ENCODE results near the gene RAI14. TPM values are rescaled to one million over a fixed set of nuclear protein-coding genes. Genes with fewer than 3 reads are reported as not detected.

The RAI14 gene
- total RNA-seq, 1 donor from 2014 or later: 307 TPM

DNA sequence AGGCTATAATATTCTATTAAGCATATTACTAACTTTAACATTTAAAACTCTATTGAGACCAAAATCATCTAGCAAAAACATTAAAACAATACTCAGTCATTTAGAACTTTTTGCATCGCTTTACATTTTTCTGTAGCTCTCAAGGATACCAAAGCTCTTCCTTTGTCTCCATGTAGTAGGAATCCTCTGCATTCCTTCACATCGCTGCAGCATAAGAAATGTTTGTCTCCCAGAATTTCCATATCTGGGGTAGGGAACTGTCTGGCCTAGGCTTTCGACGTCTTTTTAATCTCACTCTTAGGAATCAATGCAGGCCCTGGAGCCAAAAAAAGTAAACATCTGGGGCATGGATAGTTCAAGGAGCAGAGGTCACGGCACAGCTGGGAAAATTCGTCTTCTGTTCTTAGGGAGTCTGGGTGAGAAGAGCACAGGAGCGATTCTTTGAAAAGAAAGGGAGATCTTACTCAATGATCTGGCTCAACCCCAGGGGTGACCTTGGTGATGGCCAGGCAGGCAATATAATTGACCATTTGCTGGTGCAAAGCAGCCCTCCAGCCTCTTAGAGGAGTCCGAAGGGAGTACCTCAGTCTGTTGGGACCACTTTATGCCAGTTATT, 23.2 kb upstream of the RAI14 start:
- Histone ChIP-seq H3K9ac (ENCODE audit: low read length) (no peak overlapping the region), H3K27ac (ENCODE audit: low read depth, low read length) (no peak overlapping the region), H3K9me3 (ENCODE audit: insufficient read depth, low read depth, low read length) (no peaks in the 10 kb centered on the region), H4K20me1 (ENCODE audit: insufficient read depth, low read length) (no peaks in the 10 kb centered on the region), H3K4me1 (ENCODE audit: insufficient read depth, low read length) (peaks cover 5% of the 10 kb centered on the region), H2AFZ (ENCODE audit: low read depth, low read length) (no peak overlapping the region), H3K4me2 (ENCODE audit: low read length) (no peak overlapping the region), H3K4me3 (ENCODE audit: insufficient read depth, low read depth, low read length) (no peak overlapping the region), H3K36me3 (ENCODE audit: insufficient read depth, low read length) (no peaks in the 10 kb centered on the region), H3K79me2 (ENCODE audit: insufficient read depth, low read length) (no peaks in the 10 kb centered on the region), H3K27me3 (ENCODE audit: insufficient read depth, low read length) (no peaks in the 10 kb centered on the region)
- FAIRE-seq (no peak), DNase-seq (ENCODE audit: low read depth) (no peak)
- no peak overlapping the region for H3K4me3 Mint-ChIP-seq (ENCODE audit: unreplicated experiment)
- TF ChIP-seq EZH2 (IDR thresholded peaks at IDR 0.05; ENCODE audit: insufficient read depth, low read length): no peak
- TF ChIP-seq, protein P1, sequence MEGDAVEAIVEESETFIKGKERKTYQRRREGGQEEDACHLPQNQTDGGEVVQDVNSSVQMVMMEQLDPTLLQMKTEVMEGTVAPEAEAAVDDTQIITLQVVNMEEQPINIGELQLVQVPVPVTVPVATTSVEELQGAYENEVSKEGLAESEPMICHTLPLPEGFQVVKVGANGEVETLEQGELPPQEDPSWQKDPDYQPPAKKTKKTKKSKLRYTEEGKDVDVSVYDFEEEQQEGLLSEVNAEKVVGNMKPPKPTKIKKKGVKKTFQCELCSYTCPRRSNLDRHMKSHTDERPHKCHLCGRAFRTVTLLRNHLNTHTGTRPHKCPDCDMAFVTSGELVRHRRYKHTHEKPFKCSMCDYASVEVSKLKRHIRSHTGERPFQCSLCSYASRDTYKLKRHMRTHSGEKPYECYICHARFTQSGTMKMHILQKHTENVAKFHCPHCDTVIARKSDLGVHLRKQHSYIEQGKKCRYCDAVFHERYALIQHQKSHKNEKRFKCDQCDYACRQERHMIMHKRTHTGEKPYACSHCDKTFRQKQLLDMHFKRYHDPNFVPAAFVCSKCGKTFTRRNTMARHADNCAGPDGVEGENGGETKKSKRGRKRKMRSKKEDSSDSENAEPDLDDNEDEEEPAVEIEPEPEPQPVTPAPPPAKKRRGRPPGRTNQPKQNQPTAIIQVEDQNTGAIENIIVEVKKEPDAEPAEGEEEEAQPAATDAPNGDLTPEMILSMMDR (IDR thresholded peaks at IDR 0.05; ENCODE audit: insufficient read depth, low read depth, low read length): no peak
- no peaks in the 10 kb centered on the region for H3K36me3 Mint-ChIP-seq (ENCODE audit: low read depth, unreplicated experiment)
- peak overlapping the region; percentile 41 for H3K27ac Mint-ChIP-seq (ENCODE audit: unreplicated experiment)
- H3K4me1 Mint-ChIP-seq (ENCODE audit: low read depth, unreplicated experiment): peaks cover 12% of the 10 kb centered on the region
- H3K27me3 Mint-ChIP-seq (ENCODE audit: low read depth, unreplicated experiment): peaks cover 1% of the 10 kb centered on the region
- H3K9me3 Mint-ChIP-seq (ENCODE audit: unreplicated experiment): no peaks in the 10 kb centered on the region

DNA sequence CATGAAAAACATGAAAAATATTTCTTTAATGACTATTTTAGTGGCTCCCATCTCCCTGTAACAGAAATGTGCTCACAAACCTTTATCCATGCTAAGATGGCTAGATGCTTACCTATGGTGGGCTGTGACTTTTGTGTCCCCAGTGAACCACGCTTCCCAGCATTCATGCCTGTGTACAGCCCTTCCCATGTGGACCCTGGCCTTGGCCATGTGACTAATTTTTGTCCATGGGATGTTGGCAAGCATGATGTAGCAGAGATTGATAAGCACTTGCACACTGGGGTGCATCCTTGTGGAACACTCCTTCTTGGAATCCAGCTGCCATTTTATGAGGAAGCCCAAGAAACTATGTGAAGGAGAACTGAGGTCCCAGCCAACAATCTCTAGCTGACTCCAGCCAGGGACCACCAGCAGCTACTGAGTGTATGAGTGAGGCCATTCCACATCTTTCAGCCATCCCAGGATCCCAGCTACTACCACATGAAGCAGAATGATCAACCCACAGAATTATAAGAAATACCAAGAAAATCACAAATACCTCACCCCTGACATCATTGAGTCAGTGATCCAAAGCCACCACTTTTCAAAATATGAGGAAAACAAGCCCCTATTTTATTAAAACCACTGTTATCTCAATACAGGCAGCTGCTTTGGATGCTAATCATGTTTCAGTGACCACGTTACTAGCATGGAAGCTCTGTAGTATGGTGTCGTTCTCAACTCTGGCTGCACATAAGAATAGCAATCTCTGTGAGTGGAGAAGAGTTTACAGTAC, 16.1 kb upstream of the RAI14 start:
- TF ChIP-seq, protein P1 (IDR thresholded peaks at IDR 0.05; ENCODE audit: insufficient read depth, low read depth, low read length): no peak
- TF ChIP-seq EZH2 (IDR thresholded peaks at IDR 0.05; ENCODE audit: insufficient read depth, low read length): no peak
- Histone ChIP-seq H3K79me2 (ENCODE audit: insufficient read depth, low read length) (no peaks in the 10 kb centered on the region), H3K4me3 (ENCODE audit: insufficient read depth, low read depth, low read length) (no peak overlapping the region), H3K9me3 (ENCODE audit: insufficient read depth, low read depth, low read length) (no peaks in the 10 kb centered on the region), H3K4me1 (ENCODE audit: insufficient read depth, low read length) (peaks cover 10% of the 10 kb centered on the region), H4K20me1 (ENCODE audit: insufficient read depth, low read length) (no peaks in the 10 kb centered on the region), H3K27me3 (ENCODE audit: insufficient read depth, low read length) (no peaks in the 10 kb centered on the region), H3K27ac (ENCODE audit: low read depth, low read length) (peak overlapping the region; percentile 52), H3K4me2 (ENCODE audit: low read length) (peak overlapping the region; percentile 5), H2AFZ (ENCODE audit: low read depth, low read length) (peak overlapping the region; percentile 29), H3K9ac (ENCODE audit: low read length) (no peak overlapping the region), H3K36me3 (ENCODE audit: insufficient read depth, low read length) (no peaks in the 10 kb centered on the region)
- DNase-seq (ENCODE audit: low read depth): peak; percentile 90
- FAIRE-seq: no peak
- H3K9me3 Mint-ChIP-seq (ENCODE audit: unreplicated experiment): peaks cover 6% of the 10 kb centered on the region
- peaks cover 4% of the 10 kb centered on the region for H3K27me3 Mint-ChIP-seq (ENCODE audit: low read depth, unreplicated experiment)
- H3K27ac Mint-ChIP-seq (ENCODE audit: unreplicated experiment): peak overlapping the region; percentile 21
- peaks cover 13% of the 10 kb centered on the region for H3K4me1 Mint-ChIP-seq (ENCODE audit: low read depth, unreplicated experiment)
- no peak overlapping the region for H3K4me3 Mint-ChIP-seq (ENCODE audit: unreplicated experiment)
- H3K36me3 Mint-ChIP-seq (ENCODE audit: low read depth, unreplicated experiment): no peaks in the 10 kb centered on the region

Data from astrocyte (in vitro differentiated cells and primary cell).